Lower leg skin (tissue), 3 donors: ENCODE data around the gene IL1RAP.

Source experiments
- POLR2A ChIP-seq, 2 donors: fragments of 450-650 bp; IDR thresholded peaks; one replicate each; pipeline ENCODE4 v1.6.1; 2016 to 2017; ENCODE audit warnings: antibody characterized with exemption in 2 of 2, mild to moderate bottlenecking in 1 of 2, moderate library complexity in 1 of 2
- TF ChIP-seq, protein P1 (sequence below), 3 donors: fragments of 450-650 bp; IDR thresholded peaks; one replicate each; pipeline ENCODE4 v1.5.1; 2016; ENCODE audit warnings: antibody characterized with exemption in 3 of 3, mild to moderate bottlenecking in 3 of 3, moderate library complexity in 2 of 3

DNA sequence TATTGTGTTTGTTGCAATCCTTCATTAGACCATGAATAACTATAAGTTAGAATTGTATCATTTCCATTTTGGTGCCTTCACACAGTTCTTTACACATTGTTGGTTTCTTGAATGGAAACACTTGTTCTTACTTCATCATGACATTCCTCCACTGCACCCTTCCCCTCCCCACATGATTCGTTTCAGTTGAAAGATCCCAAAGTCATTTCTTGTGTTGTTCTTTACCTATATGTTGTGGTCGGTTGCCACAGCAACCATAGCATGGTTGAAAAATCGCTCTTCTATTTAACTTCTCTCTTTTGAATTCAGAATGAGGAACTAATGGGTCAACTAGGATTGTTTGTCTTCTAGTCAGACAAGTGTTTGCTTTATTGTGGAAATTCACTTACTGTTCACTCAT is 103.3 kb downstream of the IL1RAP start:
- TF ChIP-seq, protein P1, sequence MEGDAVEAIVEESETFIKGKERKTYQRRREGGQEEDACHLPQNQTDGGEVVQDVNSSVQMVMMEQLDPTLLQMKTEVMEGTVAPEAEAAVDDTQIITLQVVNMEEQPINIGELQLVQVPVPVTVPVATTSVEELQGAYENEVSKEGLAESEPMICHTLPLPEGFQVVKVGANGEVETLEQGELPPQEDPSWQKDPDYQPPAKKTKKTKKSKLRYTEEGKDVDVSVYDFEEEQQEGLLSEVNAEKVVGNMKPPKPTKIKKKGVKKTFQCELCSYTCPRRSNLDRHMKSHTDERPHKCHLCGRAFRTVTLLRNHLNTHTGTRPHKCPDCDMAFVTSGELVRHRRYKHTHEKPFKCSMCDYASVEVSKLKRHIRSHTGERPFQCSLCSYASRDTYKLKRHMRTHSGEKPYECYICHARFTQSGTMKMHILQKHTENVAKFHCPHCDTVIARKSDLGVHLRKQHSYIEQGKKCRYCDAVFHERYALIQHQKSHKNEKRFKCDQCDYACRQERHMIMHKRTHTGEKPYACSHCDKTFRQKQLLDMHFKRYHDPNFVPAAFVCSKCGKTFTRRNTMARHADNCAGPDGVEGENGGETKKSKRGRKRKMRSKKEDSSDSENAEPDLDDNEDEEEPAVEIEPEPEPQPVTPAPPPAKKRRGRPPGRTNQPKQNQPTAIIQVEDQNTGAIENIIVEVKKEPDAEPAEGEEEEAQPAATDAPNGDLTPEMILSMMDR (IDR thresholded peaks at IDR 0.05) = no peak
- no peak for TF ChIP-seq POLR2A (IDR thresholded peaks at IDR 0.05)
